Stomach (tissue), 4 donors: Measurements from ENCODE around the gene TESK2.

Experiments used
- CTCF ChIP-seq, 7 experiments: fragments of 450-650 bp in 4 of 7; fragments of 200-600 bp in 3 of 7; sonication (generic) in 3 of 7; IDR thresholded peaks; one replicate each; pipeline ENCODE4 v1.5.1; 2016 to 2019; ENCODE audit warnings: antibody characterized with exemption in 7 of 7, control low read depth in 2 of 7, mild to moderate bottlenecking in 1 of 7
- EP300 ChIP-seq: sonication (generic); formaldehyde crosslinking; IDR thresholded peaks from one replicate; pipeline ENCODE4 v1.6.1; 2017; ENCODE audit warnings: antibody characterized with exemption
- POLR2A ChIP-seq, 4 donors: fragments of 450-650 bp; IDR thresholded peaks; one replicate each; pipeline ENCODE4 v1.6.1; 2016; ENCODE audit warnings: antibody characterized with exemption in 4 of 4, control low read depth in 2 of 4, mild to moderate bottlenecking in 1 of 4, moderate library complexity in 1 of 4

GRCh38 chr1:45456531-45456930, 34.4 kb downstream of the TESK2 start:
- no peak for TF ChIP-seq CTCF (IDR thresholded peaks at IDR 0.05)
- no peak for TF ChIP-seq EP300
- TF ChIP-seq POLR2A (IDR thresholded peaks at IDR 0.05) = no peak
